Measurements from ENCODE around the gene HEMGN. TPM values are rescaled to one million over a fixed set of nuclear protein-coding genes. Genes with fewer than 3 reads are reported as not detected.

Gene HEMGN
- total and polyA plus RNA-seq, 2 of the 8 experiments (the other 6 are each of a cell fraction or from before 2014, with no cell fraction given) = not detected

GRCh38 chr9:97961361-97961760 is 23.4 kb upstream of the HEMGN start (continued):
- TF ChIP-seq CHD7 (IDR thresholded peaks at IDR 0.05; ENCODE audit: insufficient replicate concordance, low read length) = no peak
- TF ChIP-seq GTF2F1 (IDR thresholded peaks at IDR 0.05; ENCODE audit: borderline replicate concordance, low read depth, low read length) = no peak
- no peak for TF ChIP-seq YY1 (IDR thresholded peaks at IDR 0.05; ENCODE audit: low read depth, low read length)
- no peak for TF ChIP-seq TBP (IDR thresholded peaks at IDR 0.05; ENCODE audit: low read depth, low read length)
